Esophagus squamous epithelium (tissue), 4 donors: ENCODE data around the gene TMEM116. TPM values are rescaled to one million over a fixed set of nuclear protein-coding genes. Genes with fewer than 3 reads are reported as not detected.

Experiments used
- small RNA-seq, 4 donors: library from RNA; depleted of rRNA; stranded (forward); fragments of <200 nt; gene quantifications; one replicate each; pipeline ENCODE3, GENCODE V24; 2016
- total RNA-seq, 4 donors: library from RNA; depleted of rRNA; stranded (reverse); fragments of >200 nt; gene quantifications; one replicate each; pipeline ENCODE4 v1.1.0, GENCODE V29; 2016

TMEM116 gene
- total RNA-seq, 4 donors from 2014 or later = 4.7 to 12.1 (median 9.1) TPM

Small RNAs within 50 kb of the gene (small RNA-seq; reads per million reads assigned to genes)
- gene AC004024.1 = 0 to 0.30 (median 0) reads per million in 4 donors
- 0 reads per million in 4 donors for gene MIR3657

Other genes starting within 250 kb of the TMEM116 start
- gene ALDH2, start 246.2 kb downstream of the TMEM116 start, total RNA-seq = 100 to 1,000 TPM in 2 of 4 donors, 10 to 100 TPM in 2; 71.8 to 169 (median 104) TPM
- 10 to 100 TPM; 31.3 to 45.5 (median 37.0) TPM for gene MAPKAPK5, start 170.9 kb downstream of the TMEM116 start, total RNA-seq
- 10 to 100 TPM; 35.3 to 61.4 (median 44.2) TPM for gene ERP29, start 261 bp upstream of the TMEM116 start, total RNA-seq
- gene NAA25, start 95.6 kb upstream of the TMEM116 start, total RNA-seq = 10 to 100 TPM; 12.6 to 36.6 (median 26.4) TPM
- gene TRAFD1, start 112.4 kb upstream of the TMEM116 start, total RNA-seq = 10 to 100 TPM; 37.0 to 56.9 (median 44.4) TPM